Measurements from ENCODE around the gene SLC25A23.
"Not testable (repeated sequence)": the region's sequence is repeated elsewhere in the genome, so short reads cannot be mapped to it uniquely, and the experiment has no call there.

Gene SLC25A23

DNA sequence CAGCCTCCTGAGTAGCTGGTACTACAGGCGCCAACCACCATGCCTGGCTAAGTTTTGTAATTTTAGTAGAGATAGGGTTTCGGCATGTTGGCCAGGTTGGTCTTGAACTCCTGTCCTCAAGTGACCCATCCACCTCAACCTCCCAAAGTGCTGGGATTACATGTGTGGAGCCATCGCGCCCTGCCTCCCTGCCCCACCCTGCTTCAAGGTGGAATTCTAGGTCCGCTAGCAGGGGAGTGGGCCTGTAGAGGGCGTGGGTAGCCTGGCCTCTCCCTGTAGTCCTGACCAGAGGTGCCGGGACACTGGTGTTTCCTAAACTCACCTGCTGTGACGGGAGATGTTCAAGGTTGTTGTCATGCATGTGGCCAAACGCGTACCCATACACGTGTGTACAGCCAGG is 26.4 kb downstream of the SLC25A23 start:
- no peak overlapping the region for H3K27ac ChIP-seq
- no peaks in the 10 kb centered on the region for H3K36me3 ChIP-seq (replicated peaks)
- H3K4me3 ChIP-seq (ENCODE audit: low read depth, low read length) = no peak overlapping the region
- H3K27me3 ChIP-seq (replicated peaks) = no peaks in the 10 kb centered on the region
- TF ChIP-seq, protein P1, sequence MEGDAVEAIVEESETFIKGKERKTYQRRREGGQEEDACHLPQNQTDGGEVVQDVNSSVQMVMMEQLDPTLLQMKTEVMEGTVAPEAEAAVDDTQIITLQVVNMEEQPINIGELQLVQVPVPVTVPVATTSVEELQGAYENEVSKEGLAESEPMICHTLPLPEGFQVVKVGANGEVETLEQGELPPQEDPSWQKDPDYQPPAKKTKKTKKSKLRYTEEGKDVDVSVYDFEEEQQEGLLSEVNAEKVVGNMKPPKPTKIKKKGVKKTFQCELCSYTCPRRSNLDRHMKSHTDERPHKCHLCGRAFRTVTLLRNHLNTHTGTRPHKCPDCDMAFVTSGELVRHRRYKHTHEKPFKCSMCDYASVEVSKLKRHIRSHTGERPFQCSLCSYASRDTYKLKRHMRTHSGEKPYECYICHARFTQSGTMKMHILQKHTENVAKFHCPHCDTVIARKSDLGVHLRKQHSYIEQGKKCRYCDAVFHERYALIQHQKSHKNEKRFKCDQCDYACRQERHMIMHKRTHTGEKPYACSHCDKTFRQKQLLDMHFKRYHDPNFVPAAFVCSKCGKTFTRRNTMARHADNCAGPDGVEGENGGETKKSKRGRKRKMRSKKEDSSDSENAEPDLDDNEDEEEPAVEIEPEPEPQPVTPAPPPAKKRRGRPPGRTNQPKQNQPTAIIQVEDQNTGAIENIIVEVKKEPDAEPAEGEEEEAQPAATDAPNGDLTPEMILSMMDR (IDR thresholded peaks at IDR 0.05; ENCODE audit: low read depth, low read length, missing control alignments) = no peak
- DNase-seq = no peak
- in situ Hi-C loops (cut with HindIII; ENCODE audit: low pct_ligation_motif_present, low sequenced_read_pairs) = no loop called here

DNA sequence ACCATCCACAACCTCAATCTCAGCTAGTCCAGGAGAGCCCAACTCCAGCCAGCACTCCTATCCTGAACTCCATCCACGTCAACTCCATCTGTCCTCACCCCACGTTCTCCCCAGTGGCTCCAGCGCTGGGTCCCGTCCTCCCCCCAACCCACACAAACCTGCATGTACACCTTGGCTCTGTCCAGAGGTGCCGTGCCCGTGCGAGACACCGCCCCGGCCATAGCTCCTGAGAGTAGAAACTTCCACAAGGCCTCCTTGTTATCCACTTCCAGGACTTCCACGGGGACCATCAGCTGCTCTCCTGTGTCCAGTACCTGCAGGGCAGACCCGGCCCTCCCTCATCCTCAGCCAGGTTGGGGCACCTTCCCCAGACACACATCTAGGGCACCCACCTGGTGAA is 27.7 kb downstream of the SLC25A23 start:
- DNase-seq = no peak
- no peak overlapping the region for H3K27ac ChIP-seq
- TF ChIP-seq, protein P1 (IDR thresholded peaks at IDR 0.05; ENCODE audit: low read depth, low read length, missing control alignments) = no peak
- in situ Hi-C loops (cut with HindIII; ENCODE audit: low pct_ligation_motif_present, low sequenced_read_pairs) = no loop called here
- no peak overlapping the region for H3K4me3 ChIP-seq (ENCODE audit: low read depth, low read length)
- H3K36me3 ChIP-seq (replicated peaks) = no peaks in the 10 kb centered on the region
- no peaks in the 10 kb centered on the region for H3K27me3 ChIP-seq (replicated peaks)

DNA sequence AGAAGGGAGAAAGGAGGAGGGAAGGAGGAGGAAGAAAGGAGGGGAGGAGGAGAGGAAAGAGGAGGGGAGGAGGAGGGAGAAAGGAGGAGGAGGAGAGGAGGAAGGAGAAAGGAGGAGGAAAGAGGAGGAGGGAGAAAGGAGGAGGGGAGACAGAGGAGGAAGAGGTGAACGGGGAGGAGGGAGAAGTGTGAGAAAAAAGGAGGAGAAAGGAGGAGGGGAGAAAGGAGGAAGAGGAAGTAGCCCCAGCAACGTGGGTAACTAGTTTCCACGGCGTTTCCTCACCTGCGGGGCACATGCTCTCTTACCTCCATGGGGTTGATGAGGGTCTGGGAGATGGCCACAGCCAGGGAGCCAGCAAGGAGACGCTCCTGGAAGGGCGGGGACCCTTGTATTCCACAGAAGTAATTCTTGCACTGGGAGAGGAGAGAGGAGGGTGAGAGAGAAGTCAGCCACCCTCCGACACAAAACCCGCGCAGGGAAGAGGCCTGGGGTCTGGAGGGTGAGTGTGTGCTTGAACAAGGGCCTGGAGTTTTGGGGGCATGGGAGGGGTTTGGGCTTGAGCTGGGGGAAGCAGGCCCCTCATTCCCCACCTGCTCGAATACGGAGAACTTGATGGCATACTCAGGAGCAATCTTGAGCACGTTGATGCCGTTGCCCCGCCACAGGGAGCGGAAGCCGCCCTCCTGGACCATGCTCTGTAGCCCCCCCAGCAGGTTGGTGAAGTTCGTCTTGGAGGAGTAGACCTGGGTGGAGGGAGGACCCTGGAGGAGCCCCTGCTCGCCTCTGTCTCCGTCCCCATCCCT is 30.0 kb downstream of the SLC25A23 start:
- DNase-seq = no peak
- in situ Hi-C loops (cut with HindIII; ENCODE audit: low pct_ligation_motif_present, low sequenced_read_pairs) = no loop called here
- TF ChIP-seq, protein P1 (IDR thresholded peaks at IDR 0.05; ENCODE audit: low read depth, low read length, missing control alignments) = no peak
- no peak overlapping the region for H3K27ac ChIP-seq
- no peak overlapping the region for H3K4me3 ChIP-seq (ENCODE audit: low read depth, low read length)
- H3K27me3 ChIP-seq (replicated peaks) = no peaks in the 10 kb centered on the region
- H3K36me3 ChIP-seq (replicated peaks) = no peaks in the 10 kb centered on the region

DNA sequence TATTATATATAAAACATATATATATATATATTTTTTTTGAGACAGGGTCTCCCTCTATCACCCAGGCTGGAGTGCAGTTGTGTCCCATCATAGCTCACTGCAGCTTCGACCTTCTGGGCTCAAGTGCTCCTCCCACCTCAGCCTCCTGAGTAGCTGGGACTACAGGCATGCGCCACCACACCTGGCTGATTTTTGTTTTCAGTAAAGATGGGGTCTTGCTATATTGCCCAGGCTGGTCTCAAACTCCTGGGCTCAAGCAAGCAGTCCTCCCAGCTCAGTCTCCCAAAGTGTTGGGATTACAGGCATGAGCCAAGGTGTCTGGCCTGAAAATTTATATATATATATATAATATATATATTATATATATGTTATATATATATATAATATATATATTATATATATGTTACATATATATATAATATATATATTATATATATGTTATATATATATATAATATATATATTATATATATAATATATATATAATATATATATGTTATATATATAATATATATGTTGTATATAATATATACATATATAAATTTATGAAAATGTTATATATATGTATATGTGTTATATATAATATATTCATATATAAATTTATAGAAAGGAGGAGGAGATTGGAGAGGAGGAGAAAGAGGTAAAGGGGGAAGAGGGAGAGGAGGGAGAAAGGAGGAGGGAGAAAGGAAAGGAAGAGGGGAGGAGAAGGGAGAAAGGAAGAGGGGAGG is 30.7 kb downstream of the SLC25A23 start:
- H3K36me3 ChIP-seq (replicated peaks); H3K4me3 ChIP-seq (ENCODE audit: low read depth, low read length); H3K27ac ChIP-seq; in situ Hi-C loops (cut with HindIII; ENCODE audit: low pct_ligation_motif_present, low sequenced_read_pairs); H3K27me3 ChIP-seq (replicated peaks); DNase-seq: not testable (repeated sequence)

DNA sequence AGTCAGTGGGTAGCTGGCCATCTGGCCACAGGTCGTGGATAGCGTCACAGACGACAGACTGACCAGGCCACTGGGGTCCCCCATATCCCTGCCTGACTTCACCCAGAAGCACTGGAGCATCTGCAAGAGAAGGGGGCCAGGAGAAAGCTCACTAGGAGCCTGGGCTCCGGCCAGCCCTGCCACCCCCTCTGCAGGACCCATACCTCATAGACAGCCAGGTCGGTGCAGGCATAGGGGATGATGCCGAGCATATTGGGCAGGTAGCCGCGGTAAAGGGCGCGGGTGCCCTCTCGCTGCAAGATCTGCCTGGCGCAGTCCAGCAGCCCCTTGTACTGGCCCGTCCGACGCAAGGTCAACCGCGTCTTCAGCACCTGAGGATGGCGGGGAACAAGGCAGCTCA is 32.5 kb downstream of the SLC25A23 start:
- Histone ChIP-seq H3K27me3 (replicated peaks) (no peaks in the 10 kb centered on the region), H3K4me3 (ENCODE audit: low read depth, low read length) (no peak overlapping the region), H3K36me3 (replicated peaks) (peaks cover under 1% of the 10 kb centered on the region), H3K27ac (no peak overlapping the region)
- TF ChIP-seq, protein P1 (IDR thresholded peaks at IDR 0.05; ENCODE audit: low read depth, low read length, missing control alignments) = no peak
- in situ Hi-C loops (cut with HindIII; ENCODE audit: low pct_ligation_motif_present, low sequenced_read_pairs) = no loop called here
- DNase-seq = no peak

DNA sequence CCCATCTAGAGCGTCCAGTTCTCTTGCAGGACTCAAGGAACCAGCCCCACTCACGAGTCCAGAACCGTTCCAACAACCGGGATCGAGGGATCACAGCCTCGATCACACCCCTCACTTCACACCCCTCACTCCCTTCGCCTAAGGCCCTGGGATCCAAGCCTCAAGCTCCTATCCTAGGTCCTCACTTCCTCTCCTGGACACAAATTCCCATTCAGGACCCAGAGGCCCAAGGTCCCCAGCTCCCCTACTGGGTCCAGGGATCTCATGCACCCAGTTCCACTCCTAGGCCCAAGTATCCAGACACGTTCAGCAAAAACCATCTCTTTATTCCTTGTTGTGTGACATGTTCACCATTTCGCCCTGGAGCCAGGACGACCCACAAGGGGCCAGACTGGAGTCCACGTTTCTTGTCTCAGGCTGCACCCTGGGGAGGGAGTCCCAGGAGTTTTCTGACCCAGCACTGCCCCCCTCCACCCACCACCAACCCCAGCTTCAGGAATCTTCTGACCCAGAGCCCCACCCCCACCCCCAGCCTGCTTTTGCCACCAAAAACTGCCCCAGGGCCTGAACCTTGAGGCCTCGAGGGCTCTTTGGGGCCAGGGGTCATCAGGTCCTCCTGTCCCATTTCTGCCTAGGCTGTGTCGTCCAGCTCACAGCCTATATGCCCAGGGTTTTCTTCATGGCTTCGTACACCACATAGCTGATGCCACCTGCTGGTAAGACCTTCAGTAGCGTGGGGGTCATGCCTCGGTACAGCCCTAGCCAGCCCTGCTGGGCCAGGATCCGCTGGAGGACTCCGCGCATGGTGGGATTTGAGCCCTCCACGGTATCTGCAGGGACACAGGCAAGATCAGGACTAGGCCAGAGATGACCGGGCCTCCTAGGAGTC is 33.6 kb downstream of the SLC25A23 start:
- Histone ChIP-seq H3K27ac (peak overlapping the region; percentile 43), H3K36me3 (replicated peaks) (peaks cover 7% of the 10 kb centered on the region), H3K4me3 (ENCODE audit: low read depth, low read length) (no peak overlapping the region), H3K27me3 (replicated peaks) (no peaks in the 10 kb centered on the region)
- TF ChIP-seq, protein P1 (IDR thresholded peaks at IDR 0.05; ENCODE audit: low read depth, low read length, missing control alignments) = peak; percentile 2
- in situ Hi-C loops (cut with HindIII; ENCODE audit: low pct_ligation_motif_present, low sequenced_read_pairs) = no loop called here
- DNase-seq = no peak

Measured in brain microvascular endothelial cell (primary cell).